Trophoblast cell (in vitro differentiated cells and primary cell): Measurements from ENCODE around the gene ERC1.

Experiments used
- DNase-seq, 2 donors: peaks; one replicate each; pipeline ENCODE4 v3.0.0-alpha.2; 2016
- H2AFZ ChIP-seq: 2 replicates; pipeline ENCODE4 v1.6.1; 2013; ENCODE audit warnings: low read length, moderate library complexity, mild to moderate bottlenecking; ENCODE audit not compliant: insufficient read depth, poor library complexity
- H2AK5ac ChIP-seq: 2 replicates; pipeline ENCODE4 v1.6.1; 2013; ENCODE audit warnings: mild to moderate bottlenecking, low read length
- H2BK120ac ChIP-seq: 2 replicates; pipeline ENCODE4 v1.6.1; 2013; ENCODE audit warnings: low read length, mild to moderate bottlenecking, moderate library complexity; ENCODE audit not compliant: insufficient read depth, poor library complexity
- H2BK12ac ChIP-seq: 2 replicates; pipeline ENCODE4 v1.6.1; 2013; ENCODE audit warnings: mild to moderate bottlenecking, low read length, moderate library complexity
- H2BK5ac ChIP-seq: 2 replicates; pipeline ENCODE4 v1.6.1; 2013; ENCODE audit warnings: low read length, low read depth, moderate library complexity, mild to moderate bottlenecking; ENCODE audit not compliant: poor library complexity
- H3K14ac ChIP-seq: 2 replicates; pipeline ENCODE4 v1.6.1; 2013; ENCODE audit warnings: mild to moderate bottlenecking, low read length
- H3K18ac ChIP-seq: 2 replicates; pipeline ENCODE4 v1.6.1; 2013; ENCODE audit warnings: mild to moderate bottlenecking, low read length
- H3K23ac ChIP-seq: 2 replicates; pipeline ENCODE4 v1.6.1; 2013; ENCODE audit warnings: low read length
- H3K27ac ChIP-seq: 2 replicates; pipeline ENCODE4 v1.5.1; 2013; ENCODE audit warnings: low read depth, mild to moderate bottlenecking, inconsistent platforms, low read length, moderate library complexity
- H3K27me3 ChIP-seq: 2 replicates; pipeline ENCODE4 v1.6.1; 2013; ENCODE audit warnings: inconsistent platforms, mild to moderate bottlenecking, low read length, moderate library complexity; ENCODE audit not compliant: insufficient read depth
- H3K36me3 ChIP-seq, 2 experiments: 1 replicate in 1 of 2; 2 replicates in 1 of 2; pipeline ENCODE4 v1.6.1; 2013; ENCODE audit warnings: low read length in 2 of 2, mild to moderate bottlenecking in 2 of 2, moderate library complexity in 1 of 2; ENCODE audit not compliant: insufficient read depth in 2 of 2, control insufficient read depth in 1 of 2
- H3K4ac ChIP-seq: 2 replicates; pipeline ENCODE4 v1.6.1; 2013; ENCODE audit warnings: low read depth, mild to moderate bottlenecking, low read length, moderate library complexity
- H3K4me1 ChIP-seq, 2 experiments: 1 replicate in 1 of 2; 2 replicates in 1 of 2; pipeline ENCODE4 v1.6.1; 2013; ENCODE audit warnings: low read length in 2 of 2, mild to moderate bottlenecking in 2 of 2, moderate library complexity in 1 of 2; ENCODE audit not compliant: insufficient read depth in 2 of 2, control insufficient read depth in 1 of 2
- H3K4me2 ChIP-seq: 2 replicates; pipeline ENCODE4 v1.6.1; 2013; ENCODE audit warnings: inconsistent platforms, mild to moderate bottlenecking, low read length, moderate library complexity
- H3K4me3 ChIP-seq: 2 replicates; pipeline ENCODE4 v1.5.1; 2013; ENCODE audit warnings: mild to moderate bottlenecking, low read depth, low read length, inconsistent platforms
- H3K79me1 ChIP-seq: one replicate; pipeline ENCODE4 v1.6.1; 2013; ENCODE audit warnings: low read length
- H3K79me2 ChIP-seq: 2 replicates; pipeline ENCODE4 v1.6.1; 2013; ENCODE audit warnings: low read length, mild to moderate bottlenecking; ENCODE audit not compliant: control insufficient read depth, insufficient read depth, poor library complexity
- H3K9ac ChIP-seq: 2 replicates; pipeline ENCODE4 v1.6.1; 2013; ENCODE audit warnings: mild to moderate bottlenecking, low read length
- H3K9me3 ChIP-seq: 2 replicates; pipeline ENCODE4 v1.6.1; 2013; ENCODE audit warnings: low read depth, mild to moderate bottlenecking, control low read depth, inconsistent platforms, low read length; ENCODE audit not compliant: insufficient read depth
- H4K12ac ChIP-seq: 2 replicates; pipeline ENCODE4 v1.6.1; 2013; ENCODE audit warnings: low read depth, mild to moderate bottlenecking, low read length, moderate library complexity
- H4K8ac ChIP-seq: 2 replicates; pipeline ENCODE4 v1.6.1; 2013; ENCODE audit warnings: low read depth, mild to moderate bottlenecking, low read length, moderate library complexity
- H4K91ac ChIP-seq: one replicate; pipeline ENCODE4 v1.6.1; 2013; ENCODE audit warnings: low read depth, mild to moderate bottlenecking, low read length, moderate library complexity
- WGBS: extraction: QIAGEN DNeasy Blood & Tissue Kit; methylation state at CpG from one replicate; pipeline ENCODE4 v1.1.7; 2013; ENCODE audit warnings: missing lambda C conversion rate; ENCODE audit not compliant: insufficient read length, insufficient coverage; ENCODE audit errors: extremely low coverage; 5-methylcytosine and 5-hydroxymethylcytosine counted together

The ERC1 gene

DNA sequence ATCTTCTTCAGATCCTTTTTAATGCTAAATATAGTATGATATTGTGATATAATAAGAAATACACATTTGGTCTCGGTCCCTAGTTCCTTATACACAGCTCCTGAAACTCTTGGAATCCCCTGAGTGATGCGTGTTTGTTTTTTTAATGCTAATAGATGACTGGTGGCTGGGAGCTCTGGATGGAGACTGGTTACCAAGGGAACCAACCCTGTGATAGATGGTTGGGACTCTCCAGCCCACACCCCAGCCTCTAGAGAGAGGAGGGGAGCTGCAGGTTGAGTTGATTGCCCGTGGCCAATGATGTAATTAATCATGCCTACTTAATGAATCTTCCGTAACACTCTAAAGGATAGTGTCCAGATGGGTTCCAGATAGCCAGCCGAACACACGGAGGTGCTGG, 462.8 kb downstream of the ERC1 start:
- H4K8ac ChIP-seq = no peak overlapping the region
- H3K4ac ChIP-seq = no peak overlapping the region
- no CpG with 5 or more reads among the region's 6 CpGs for WGBS
- H3K23ac ChIP-seq = no peak overlapping the region
- no peak overlapping the region for H3K14ac ChIP-seq
- no peaks in the 10 kb centered on the region for H3K79me2 ChIP-seq
- no peaks in the 10 kb centered on the region for H3K27me3 ChIP-seq
- DNase-seq = no peak
- no peak overlapping the region for H2AK5ac ChIP-seq
- H2BK12ac ChIP-seq = no peak overlapping the region
- no peak overlapping the region for H4K91ac ChIP-seq
- H2AFZ ChIP-seq = no peak overlapping the region
- no peak overlapping the region for H3K27ac ChIP-seq
- no peaks in the 10 kb centered on the region for H3K36me3 ChIP-seq
- H3K9ac ChIP-seq = no peak overlapping the region
- no peaks in the 10 kb centered on the region for H3K9me3 ChIP-seq
- no peak overlapping the region for H3K18ac ChIP-seq
- H2BK120ac ChIP-seq = no peak overlapping the region
- no peak overlapping the region for H3K4me3 ChIP-seq
- H2BK5ac ChIP-seq = no peak overlapping the region
- H3K79me1 ChIP-seq = no peaks in the 10 kb centered on the region
- H3K4me2 ChIP-seq = no peak overlapping the region
- H3K4me1 ChIP-seq = peaks cover 0 to 3% of the 10 kb centered on the region in 2 experiments
- H4K12ac ChIP-seq = no peak overlapping the region

DNA sequence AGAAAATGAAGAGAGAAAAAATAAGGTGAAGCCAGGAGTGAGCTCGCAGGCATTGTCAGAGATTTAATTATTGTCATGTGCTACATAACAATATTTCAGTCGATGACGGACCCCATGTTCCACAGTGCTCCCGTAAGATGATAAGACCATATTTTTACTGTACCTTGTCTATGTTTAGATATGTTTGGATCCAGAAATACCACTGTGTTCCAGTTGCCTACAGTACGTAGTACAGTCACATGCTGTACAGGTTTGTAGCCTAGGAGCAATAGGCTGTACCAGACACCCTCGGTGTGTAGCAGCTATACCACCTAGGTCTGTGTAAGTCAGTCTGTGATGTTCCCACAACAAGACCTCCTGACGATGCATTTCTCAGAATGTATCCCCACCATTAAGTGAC, 465.9 kb downstream of the ERC1 start:
- Histone ChIP-seq H4K12ac (no peak overlapping the region), H3K4me3 (no peak overlapping the region), H2BK12ac (no peak overlapping the region), H4K91ac (no peak overlapping the region), H3K14ac (no peak overlapping the region), H3K4me1 (peaks cover 0 to 3% of the 10 kb centered on the region in 2 experiments), H3K4me2 (no peak overlapping the region), H3K36me3 (no peaks in the 10 kb centered on the region), H2AFZ (no peak overlapping the region), H3K27ac (no peak overlapping the region), H3K18ac (no peak overlapping the region), H3K9ac (no peak overlapping the region), H3K4ac (no peak overlapping the region), H3K79me1 (no peaks in the 10 kb centered on the region), H2BK5ac (no peak overlapping the region), H3K79me2 (no peaks in the 10 kb centered on the region), H3K9me3 (no peaks in the 10 kb centered on the region), H4K8ac (no peak overlapping the region), H2BK120ac (no peak overlapping the region), H2AK5ac (no peak overlapping the region), H3K27me3 (no peaks in the 10 kb centered on the region), H3K23ac (no peak overlapping the region)
- no CpG with 5 or more reads among the region's 7 CpGs for WGBS
- DNase-seq = no peak

DNA sequence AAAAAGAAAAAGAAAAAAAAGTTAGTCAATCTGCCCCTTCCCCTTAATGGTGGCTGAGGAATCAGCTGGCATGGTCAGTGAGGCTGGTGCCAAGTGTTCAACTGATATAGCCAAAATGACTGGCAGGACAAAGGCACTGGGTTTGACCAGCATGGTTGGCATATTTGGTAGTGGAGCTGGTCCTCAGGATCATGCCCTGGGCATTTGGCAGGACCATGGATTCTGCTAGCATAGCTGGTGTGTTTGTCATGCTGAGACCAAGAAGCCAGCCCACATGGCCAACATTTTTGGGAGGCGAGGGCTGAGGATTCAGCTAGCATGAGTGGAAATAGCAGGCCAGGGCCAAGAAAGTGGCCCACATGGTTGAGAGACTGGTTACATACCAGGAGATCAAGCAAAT, 466.9 kb downstream of the ERC1 start:
- peaks cover 0 to 3% of the 10 kb centered on the region in 2 experiments for H3K4me1 ChIP-seq

DNA sequence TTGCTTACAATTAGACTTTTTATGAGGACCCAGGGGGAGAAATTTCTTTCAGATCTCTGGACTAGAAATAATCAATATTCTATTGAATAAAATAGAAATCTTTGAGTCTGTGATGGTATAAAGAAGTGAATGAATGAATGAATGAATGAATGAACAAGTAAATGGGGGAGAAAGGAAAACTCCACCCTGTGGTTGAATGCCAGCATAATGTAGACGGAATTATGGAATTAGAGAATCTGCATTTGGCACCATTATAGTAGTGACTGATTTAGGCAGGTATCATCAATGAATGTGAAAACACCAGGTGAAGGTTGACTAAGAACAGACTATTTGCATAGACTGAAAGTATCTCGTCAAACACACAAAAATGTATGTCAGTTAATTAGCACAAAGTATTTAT, 468.3 kb downstream of the ERC1 start:
- Histone ChIP-seq H3K14ac (no peak overlapping the region), H3K79me1 (no peaks in the 10 kb centered on the region), H3K4me3 (no peak overlapping the region), H3K9me3 (no peaks in the 10 kb centered on the region), H2AFZ (no peak overlapping the region), H3K27ac (no peak overlapping the region), H3K36me3 (no peaks in the 10 kb centered on the region), H3K4me2 (no peak overlapping the region), H3K27me3 (no peaks in the 10 kb centered on the region), H3K4ac (no peak overlapping the region), H4K12ac (no peak overlapping the region), H3K4me1 (peaks cover 0 to 3% of the 10 kb centered on the region in 2 experiments), H4K91ac (no peak overlapping the region), H2BK12ac (no peak overlapping the region), H4K8ac (no peak overlapping the region), H2AK5ac (no peak overlapping the region), H3K23ac (no peak overlapping the region), H2BK120ac (no peak overlapping the region), H3K79me2 (no peaks in the 10 kb centered on the region), H3K9ac (no peak overlapping the region), H3K18ac (no peak overlapping the region), H2BK5ac (no peak overlapping the region)
- WGBS = no CpG with 5 or more reads among the region's 2 CpGs
- DNase-seq = no peak

More for the DNA sequence above, 466.9 kb downstream of the ERC1 start:
- Histone ChIP-seq H2AK5ac (no peak overlapping the region), H3K4ac (no peak overlapping the region), H2AFZ (no peak overlapping the region), H3K4me2 (no peak overlapping the region), H2BK12ac (no peak overlapping the region), H3K79me2 (no peaks in the 10 kb centered on the region), H2BK5ac (peak overlapping the region; percentile 20), H3K27me3 (no peaks in the 10 kb centered on the region), H4K12ac (no peak overlapping the region), H3K4me3 (no peak overlapping the region), H3K27ac (no peak overlapping the region), H3K36me3 (no peaks in the 10 kb centered on the region), H3K9ac (peak overlapping the region; percentile 38), H3K23ac (peak overlapping the region; percentile 95), H3K79me1 (no peaks in the 10 kb centered on the region), H3K14ac (no peak overlapping the region), H2BK120ac (no peak overlapping the region), H4K8ac (no peak overlapping the region), H3K18ac (no peak overlapping the region), H3K9me3 (no peaks in the 10 kb centered on the region), H4K91ac (no peak overlapping the region)
- WGBS = no CpG with 5 or more reads among the region's 1 CpG
- DNase-seq = peak; percentile 71 to 87
